Measurements from ENCODE around the gene METTL16. TPM values are rescaled to one million over a fixed set of nuclear protein-coding genes. Genes with fewer than 3 reads are reported as not detected.

Gene METTL16
- total and polyA plus RNA-seq, 2 of the 4 experiments (the other 2 are of a cell fraction) = 11.8 to 15.4 TPM

DNA sequence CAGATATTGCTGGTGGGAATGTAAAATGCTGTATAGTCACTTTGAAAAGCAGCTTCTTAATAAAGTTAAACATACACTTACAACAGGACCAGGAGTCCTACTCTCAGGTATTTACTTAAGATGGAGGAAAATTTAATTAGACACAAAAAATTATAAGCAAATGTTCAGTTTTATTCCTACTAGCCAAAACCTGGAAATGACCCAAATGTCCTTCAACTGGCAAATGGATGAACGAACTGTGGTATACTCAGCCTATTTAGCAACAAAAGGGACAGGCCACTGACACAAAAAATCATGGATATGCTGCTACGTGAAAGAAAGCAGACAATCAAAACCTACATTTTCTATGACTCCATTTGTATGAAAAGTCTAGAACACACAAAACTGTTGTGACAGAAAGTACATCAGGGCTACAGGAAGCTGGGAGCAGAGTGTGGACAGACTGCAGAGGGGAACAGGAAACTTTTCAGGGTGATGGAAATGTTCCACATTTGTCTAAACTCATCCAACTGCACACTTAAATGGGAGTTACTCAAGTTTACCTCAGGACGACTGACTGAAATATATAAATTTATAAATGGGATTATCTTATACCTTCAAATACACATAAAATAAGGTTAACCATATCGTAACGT lies 61.6 kb downstream of the METTL16 start:
- POLR2A ChIA-PET (ENCODE audit: unreplicated experiment) = no interaction called here
- H2BK20ac ChIP-seq (ENCODE audit: low read depth, low read length) = no peak overlapping the region

More for the DNA sequence above, 61.6 kb downstream of the METTL16 start:
- WGBS, 2 experiments (ENCODE audit: extremely low coverage in 2 of 2, insufficient read length in 1 of 2) = 100% methylated on average over 1 of the region's 5 CpGs; no CpG with 5 or more reads in 1 of the 2 experiments
- BruUV-seq (replicated peaks) = no TSS peak
- DNase-seq (no peak), ATAC-seq (ENCODE audit: low read depth) (no peak)
- Histone ChIP-seq H2AK9ac (replicated peaks; ENCODE audit: low read depth, low read length, poor library complexity) (no peak overlapping the region), H3K23ac (ENCODE audit: low read depth, low read length) (no peak overlapping the region), H2BK5ac (ENCODE audit: low read depth, low read length, poor library complexity, severe bottlenecking) (no peak overlapping the region), H3K4me1 (ENCODE audit: control insufficient read depth, insufficient read depth, low read length) (peaks cover 3% of the 10 kb centered on the region; the same call in 1 of the 2 replicates), H4K5ac (ENCODE audit: low read depth, low read length) (no peak overlapping the region; the same call in 1 of the 2 replicates), H3K18ac (ENCODE audit: low read depth, low read length) (no peak overlapping the region), H2BK120ac (ENCODE audit: low read depth, low read length) (no peak overlapping the region), H3K27ac (ENCODE audit: insufficient read depth, low read length) (no peak overlapping the region), H4K20me1 (ENCODE audit: insufficient read depth, low read length) (no peaks in the 10 kb centered on the region), H3K36me3 (ENCODE audit: control insufficient read depth, insufficient read depth, low read length) (peaks cover 2% of the 10 kb centered on the region; the same call in 1 of the 2 replicates), H3K4ac (ENCODE audit: low read depth, low read length) (no peak overlapping the region), H3K9ac (ENCODE audit: low read depth, low read length) (no peak overlapping the region), H2AFZ (replicated peaks; ENCODE audit: low read length, poor library complexity) (no peak overlapping the region), H3K79me1 (ENCODE audit: low read depth in 1 of 2, low read length in 2 of 2) (peaks cover 0 to 3% of the 10 kb centered on the region in 2 experiments; a peak in 2 of 4 replicates), H3K27me3 (ENCODE audit: control insufficient read depth, insufficient read depth, low read length) (no peaks in the 10 kb centered on the region), H3K4me2 (ENCODE audit: low read depth, low read length) (no peak overlapping the region), H2AK5ac (ENCODE audit: low read depth, low read length) (no peak overlapping the region), H2BK15ac (ENCODE audit: low read depth, low read length) (no peak overlapping the region), H4K91ac (ENCODE audit: insufficient read depth, low read depth, low read length) (no peak overlapping the region), H4K8ac (ENCODE audit: low read depth in 2 of 2, low read length in 2 of 2) (no peak overlapping the region), H3K9me1 (ENCODE audit: insufficient read depth, low read length) (no peaks in the 10 kb centered on the region), H3K4me3 (ENCODE audit: insufficient read depth, low read depth, low read length) (no peak overlapping the region), H3K9me3 (ENCODE audit: control insufficient read depth, insufficient read depth, low read length) (no peaks in the 10 kb centered on the region), H3K56ac (ENCODE audit: extremely low read depth, insufficient read depth, low read length) (no peak overlapping the region), H3K14ac (replicated peaks; ENCODE audit: low read depth, low read length) (no peak overlapping the region)
- no peak for TF ChIP-seq CTCF (conservative IDR thresholded peaks at IDR 0.05; ENCODE audit: low read depth, low read length)
- TF ChIP-seq CEBPB (IDR thresholded peaks at IDR 0.05; ENCODE audit: low read depth, low read length) = no peak
- no peak for TF ChIP-seq BHLHE40 (IDR thresholded peaks at IDR 0.05; ENCODE audit: low read depth, low read length)
- TF ChIP-seq RCOR1 (IDR thresholded peaks at IDR 0.05; ENCODE audit: insufficient replicate concordance, low read length) = no peak
- no peak for TF ChIP-seq MAFK (IDR thresholded peaks at IDR 0.05; ENCODE audit: low read depth, low read length)
- CTCF ChIA-PET = interaction anchor here (0.6 kb wide), 1 partner anchor 287 kb away, joined by 4 read pairs; no protein-coding TSS in a partner anchor
- dilution Hi-C loops (cut with HindIII; ENCODE audit: low sequenced_read_pairs, unreplicated experiment) = no loop called here
- intact Hi-C loops (cut with micrococcal nuclease) = loop anchor here (10.0 kb wide), 1 partner anchor 145 kb away; the partner anchor contains the start of gene PAFAH1B1
- in situ Hi-C loops (cut with MboI; ENCODE audit: low sequenced_read_pairs) = no loop called here
